ENCODE measurements around the gene NKX3-2. TPM values are rescaled to one million over a fixed set of nuclear protein-coding genes. Genes with fewer than 3 reads are reported as not detected.

Gene NKX3-2
- polyA plus RNA-seq, 4 donors = 0.05 to 0.07 (median 0.07) TPM; not detected in 1

- DNase-seq (ENCODE audit: low read depth in 4 of 4, low spot score in 3 of 4) = no peak
Measured at GRCh38 chr4:13546142-13546940, 2.0 kb upstream of the NKX3-2 start.

- no peak for DNase-seq (ENCODE audit: low read depth in 4 of 4, low spot score in 3 of 4)
Measured at GRCh38 chr4:13545394-13545808, 1.1 kb upstream of the NKX3-2 start.

DNA sequence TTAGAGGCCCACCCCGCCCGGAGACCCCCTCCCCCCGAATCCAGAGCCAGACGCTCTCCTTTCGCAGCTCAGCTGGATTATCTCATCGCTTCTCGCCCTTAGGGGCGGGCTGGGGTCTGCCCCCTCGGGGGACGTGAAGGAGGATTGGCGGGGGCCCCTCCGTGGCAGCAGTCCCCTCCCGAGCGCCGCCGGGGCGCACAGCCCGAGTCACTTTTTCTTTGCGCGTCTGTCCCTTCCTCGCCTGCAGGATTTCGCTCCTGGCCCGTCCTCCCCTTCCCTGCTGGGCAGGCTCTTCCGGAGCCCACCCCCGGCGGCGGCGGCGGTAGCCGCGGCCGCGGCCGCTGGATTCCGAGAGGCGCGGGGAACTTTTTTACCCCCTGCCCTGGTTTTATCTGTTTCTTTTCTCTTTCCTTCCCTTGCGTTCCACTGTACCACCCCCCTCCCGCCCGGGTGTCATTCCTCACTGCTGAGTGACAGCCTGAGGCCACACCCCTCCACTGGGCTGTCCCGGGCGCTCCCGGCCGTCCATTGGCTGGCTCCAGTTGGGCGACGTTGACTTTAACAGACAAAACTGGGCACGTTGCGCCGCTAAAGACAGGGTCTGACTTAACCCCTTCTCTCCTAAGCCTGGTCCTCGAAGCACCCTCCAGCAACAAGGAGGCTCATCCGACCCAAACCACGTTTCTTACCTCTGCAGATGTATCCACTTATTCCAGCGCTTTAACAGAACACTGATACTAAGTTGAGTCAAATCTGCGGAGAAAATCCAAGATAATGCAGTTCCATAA lies 492 bp upstream of the NKX3-2 start:
- DNase-seq (ENCODE audit: low read depth in 4 of 4, low spot score in 3 of 4) = peak in 3 of 4 donors; percentile 49 to 70 (median 57)

- DNase-seq (ENCODE audit: low read depth in 4 of 4, low spot score in 3 of 4) = no peak
Measured at GRCh38 chr4:13543032-13543838, 1.1 kb downstream of the NKX3-2 start.

- no peak for DNase-seq (ENCODE audit: low read depth in 4 of 4, low spot score in 3 of 4)
Measured at GRCh38 chr4:13542577-13543031, 1.7 kb downstream of the NKX3-2 start.

GRCh38 chr4:13541720-13542576 lies 2.4 kb downstream of the NKX3-2 start:
- no peak for DNase-seq (ENCODE audit: low read depth in 4 of 4, low spot score in 3 of 4)

GRCh38 chr4:13541176-13541604 lies 3.1 kb downstream of the NKX3-2 start:
- no peak for DNase-seq (ENCODE audit: low read depth in 4 of 4, low spot score in 3 of 4)

GRCh38 chr4:13540446-13541175 lies 3.7 kb downstream of the NKX3-2 start:
- no peak for DNase-seq (ENCODE audit: low read depth in 4 of 4, low spot score in 3 of 4)

- DNase-seq (ENCODE audit: low read depth in 4 of 4, low spot score in 3 of 4) = no peak
Measured at GRCh38 chr4:13539619-13540445, 4.5 kb downstream of the NKX3-2 start.

DNA sequence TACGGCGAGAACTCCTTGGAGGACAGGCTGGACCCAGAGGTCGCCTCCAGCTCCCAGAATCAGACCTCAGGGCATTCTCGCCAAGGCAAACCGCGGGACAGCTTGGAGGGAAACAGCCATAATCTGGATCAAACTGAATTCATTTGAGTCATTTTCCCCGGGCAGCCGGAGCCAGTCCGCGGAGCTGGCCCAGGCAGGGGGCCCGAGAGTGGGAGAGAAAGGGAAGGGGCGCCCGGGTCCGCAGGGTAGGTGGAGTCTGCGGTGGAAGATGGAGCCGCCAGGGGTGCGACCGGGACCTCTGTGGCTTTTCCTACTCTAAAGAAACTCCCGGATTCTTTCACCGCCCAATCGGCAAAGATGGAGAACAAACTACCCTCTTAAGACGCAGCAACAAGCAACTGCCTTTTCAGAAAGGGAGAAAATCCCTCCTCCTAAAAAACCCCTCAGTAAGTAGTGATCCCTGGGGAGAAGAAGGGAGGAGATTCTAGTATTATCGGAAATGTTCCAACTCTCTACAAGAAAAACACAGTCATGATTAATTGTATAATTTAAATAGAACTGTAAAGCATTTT lies 5.2 kb downstream of the NKX3-2 start:
- DNase-seq (ENCODE audit: low read depth in 4 of 4, low spot score in 3 of 4) = no peak

DNA sequence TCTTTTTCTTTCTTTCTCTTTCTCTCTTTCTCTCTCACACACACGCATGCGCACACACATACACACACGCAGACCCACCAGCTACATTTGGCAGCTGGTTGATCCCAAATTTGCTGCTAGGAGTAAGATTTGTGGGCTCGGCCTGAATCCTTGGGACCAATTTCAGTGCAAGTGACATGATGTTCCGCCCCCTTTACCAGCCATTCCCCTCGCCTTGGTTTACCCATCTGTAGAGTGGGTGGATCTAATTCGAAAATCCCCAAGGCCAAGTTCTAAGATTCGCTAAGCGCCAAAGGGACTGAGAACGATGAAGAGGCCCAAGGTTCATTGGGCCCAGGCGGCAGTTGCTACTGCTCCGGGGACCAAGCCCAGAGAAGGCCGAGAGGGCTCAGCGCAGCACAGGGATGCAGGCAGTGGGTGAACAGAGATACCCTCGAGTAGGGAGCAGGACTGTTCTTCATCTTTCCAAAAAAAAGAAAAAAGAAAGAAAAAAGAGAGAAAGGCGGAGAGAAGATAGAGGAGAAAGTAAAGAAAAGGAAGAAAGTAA lies 5.8 kb downstream of the NKX3-2 start:
- no peak for DNase-seq (ENCODE audit: low read depth in 4 of 4, low spot score in 3 of 4)

GRCh38 chr4:13537832-13538177 lies 6.5 kb downstream of the NKX3-2 start:
- DNase-seq (ENCODE audit: low read depth in 4 of 4, low spot score in 3 of 4) = no peak

- no peak for DNase-seq (ENCODE audit: low read depth in 4 of 4, low spot score in 3 of 4)
Measured at GRCh38 chr4:13537011-13537831, 7.1 kb downstream of the NKX3-2 start.

- no peak for DNase-seq (ENCODE audit: low read depth in 4 of 4, low spot score in 3 of 4)
Measured at GRCh38 chr4:13536607-13537006, 7.7 kb downstream of the NKX3-2 start.

DNA sequence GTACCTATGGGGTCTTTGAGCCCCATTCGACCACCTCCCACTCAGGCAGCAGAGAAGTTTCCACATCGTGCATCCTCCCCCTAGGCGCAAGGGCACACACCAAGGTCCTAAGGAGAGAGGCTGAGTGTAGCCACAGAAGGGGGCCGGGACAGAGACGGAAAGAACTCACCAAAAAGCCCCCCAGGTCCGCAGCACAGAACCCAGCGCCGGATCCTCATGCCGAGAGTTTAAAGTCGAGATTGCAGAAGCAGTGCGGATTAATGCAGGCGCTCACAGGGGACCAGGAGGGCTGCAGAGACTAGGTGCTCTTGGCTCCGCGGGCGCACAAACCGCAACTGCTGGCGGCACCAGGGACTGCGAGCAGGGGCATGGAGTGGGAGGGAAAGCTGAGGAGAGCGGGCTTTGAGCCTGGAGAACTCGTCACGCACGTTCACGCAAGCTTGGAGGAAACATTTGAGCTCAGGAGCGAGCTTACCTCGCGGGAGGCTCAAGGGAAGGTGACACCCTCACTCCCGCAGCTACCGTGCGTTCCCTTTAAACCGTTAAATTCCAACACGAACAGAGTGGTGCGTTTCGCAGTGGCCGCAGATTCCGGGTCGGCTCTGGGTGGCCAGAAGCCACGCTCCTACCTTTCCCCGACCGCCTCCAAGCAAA lies 8.5 kb downstream of the NKX3-2 start:
- no peak for DNase-seq (ENCODE audit: low read depth in 4 of 4, low spot score in 3 of 4)

GRCh38 chr4:13535118-13535517 lies 9.2 kb downstream of the NKX3-2 start:
- DNase-seq (ENCODE audit: low read depth in 4 of 4, low spot score in 3 of 4) = no peak
